PFSK-1 (cell line): ENCODE measurements around the gene MRPL49.

ENCODE experiments used
- POLR2AphosphoS5 ChIP-seq: IDR thresholded peaks from 2 replicates; pipeline ENCODE4 v1.6.1; 2012; ENCODE audit warnings: low read depth, mild to moderate bottlenecking, control low read depth, low read length, moderate library complexity
- SIN3A ChIP-seq: IDR thresholded peaks from 2 replicates; pipeline ENCODE4 v1.6.1; 2012; ENCODE audit warnings: mild to moderate bottlenecking, low read length, moderate library complexity, borderline replicate concordance; ENCODE audit not compliant: insufficient read depth
- TF ChIP-seq, protein P1 (sequence below), 2 experiments: IDR thresholded peaks; 2 replicates each; pipeline versions ENCODE4 v1.6.1 to v1.8.0; 2011 to 2012; ENCODE audit warnings: low read depth in 2 of 2, low read length in 2 of 2, control low read depth in 1 of 2, inconsistent platforms in 1 of 2, mild to moderate bottlenecking in 1 of 2, moderate library complexity in 1 of 2; ENCODE audit not compliant: insufficient read depth in 1 of 2

DNA sequence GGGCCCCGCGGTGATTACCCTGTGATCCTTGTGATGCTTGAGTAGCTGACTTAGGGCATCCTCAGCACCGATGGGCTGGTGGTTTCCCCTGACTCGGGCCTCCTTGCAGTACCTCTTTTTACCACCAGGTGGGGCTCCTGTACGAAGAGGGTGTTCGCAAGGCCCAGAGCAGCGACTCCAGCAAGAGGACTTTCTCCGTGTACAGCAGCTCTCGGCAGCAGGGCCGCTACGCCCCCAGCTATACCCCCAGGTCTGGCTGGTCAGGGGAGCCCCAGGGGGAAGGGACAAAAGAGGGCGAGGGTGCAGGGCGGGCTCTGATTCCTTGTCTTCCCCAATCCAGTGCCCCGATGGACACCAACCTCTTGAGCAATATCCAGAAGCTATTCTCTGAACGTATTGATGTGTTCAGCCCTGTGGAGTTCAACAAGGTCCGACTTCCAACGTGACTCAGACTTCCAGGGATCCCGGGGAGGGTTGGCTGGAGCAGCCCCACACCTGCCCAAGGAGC is 11.7 kb upstream of the MRPL49 start:
- TF ChIP-seq SIN3A (no peak), POLR2AphosphoS5 (0 out of 2 replicates have a peak, but pooled peaks have one; percentile 26)
- TF ChIP-seq, protein P1, sequence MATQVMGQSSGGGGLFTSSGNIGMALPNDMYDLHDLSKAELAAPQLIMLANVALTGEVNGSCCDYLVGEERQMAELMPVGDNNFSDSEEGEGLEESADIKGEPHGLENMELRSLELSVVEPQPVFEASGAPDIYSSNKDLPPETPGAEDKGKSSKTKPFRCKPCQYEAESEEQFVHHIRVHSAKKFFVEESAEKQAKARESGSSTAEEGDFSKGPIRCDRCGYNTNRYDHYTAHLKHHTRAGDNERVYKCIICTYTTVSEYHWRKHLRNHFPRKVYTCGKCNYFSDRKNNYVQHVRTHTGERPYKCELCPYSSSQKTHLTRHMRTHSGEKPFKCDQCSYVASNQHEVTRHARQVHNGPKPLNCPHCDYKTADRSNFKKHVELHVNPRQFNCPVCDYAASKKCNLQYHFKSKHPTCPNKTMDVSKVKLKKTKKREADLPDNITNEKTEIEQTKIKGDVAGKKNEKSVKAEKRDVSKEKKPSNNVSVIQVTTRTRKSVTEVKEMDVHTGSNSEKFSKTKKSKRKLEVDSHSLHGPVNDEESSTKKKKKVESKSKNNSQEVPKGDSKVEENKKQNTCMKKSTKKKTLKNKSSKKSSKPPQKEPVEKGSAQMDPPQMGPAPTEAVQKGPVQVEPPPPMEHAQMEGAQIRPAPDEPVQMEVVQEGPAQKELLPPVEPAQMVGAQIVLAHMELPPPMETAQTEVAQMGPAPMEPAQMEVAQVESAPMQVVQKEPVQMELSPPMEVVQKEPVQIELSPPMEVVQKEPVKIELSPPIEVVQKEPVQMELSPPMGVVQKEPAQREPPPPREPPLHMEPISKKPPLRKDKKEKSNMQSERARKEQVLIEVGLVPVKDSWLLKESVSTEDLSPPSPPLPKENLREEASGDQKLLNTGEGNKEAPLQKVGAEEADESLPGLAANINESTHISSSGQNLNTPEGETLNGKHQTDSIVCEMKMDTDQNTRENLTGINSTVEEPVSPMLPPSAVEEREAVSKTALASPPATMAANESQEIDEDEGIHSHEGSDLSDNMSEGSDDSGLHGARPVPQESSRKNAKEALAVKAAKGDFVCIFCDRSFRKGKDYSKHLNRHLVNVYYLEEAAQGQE (IDR thresholded peaks at IDR 0.05; ENCODE audit: insufficient read depth in 1 of 2, low read depth in 2 of 2, low read length in 2 of 2): no peak
